H1 (cell line): ENCODE results near the gene PIAS3.

Source experiments
- CTCF ChIP-seq, 3 experiments: IDR thresholded peaks; 1 replicate in 2 of 3; 2 replicates in 1 of 3; pipeline versions ENCODE4 v1.5.1 to v1.6.1; 2011; ENCODE audit warnings: low read length in 3 of 3, mild to moderate bottlenecking in 3 of 3, inconsistent platforms in 2 of 3, low read depth in 1 of 3, moderate library complexity in 1 of 3; ENCODE audit not compliant: insufficient read depth in 1 of 3; ENCODE audit errors: control extremely low read depth in 1 of 3
- HDAC6 ChIP-seq: IDR thresholded peaks from one replicate; pipeline ENCODE4 v1.7.1; 2012; ENCODE audit warnings: low read depth, mild to moderate bottlenecking, inconsistent platforms, low read length, moderate library complexity
- SIX5 ChIP-seq: IDR thresholded peaks from 2 replicates; pipeline ENCODE4 v1.6.1; 2011; ENCODE audit warnings: mild to moderate bottlenecking, low read depth, low read length
- SP1 ChIP-seq: IDR thresholded peaks from 2 replicates; pipeline ENCODE4 v1.6.1; 2011; ENCODE audit warnings: low read depth, low read length
- SRF ChIP-seq: IDR thresholded peaks from 2 replicates; pipeline ENCODE4 v1.6.1; 2011; ENCODE audit warnings: mild to moderate bottlenecking, low read depth, low read length, moderate library complexity
- YY1 ChIP-seq: IDR thresholded peaks from 2 replicates; pipeline ENCODE4 v1.6.1; 2011; ENCODE audit warnings: low read depth, mild to moderate bottlenecking, low read length

GRCh38 chr1:145895471-145895870 lies 36.6 kb upstream of the PIAS3 start:
- TF ChIP-seq CTCF (IDR thresholded peaks at IDR 0.05; ENCODE audit: control extremely low read depth in 1 of 3, insufficient read depth in 1 of 3, low read depth in 1 of 3, low read length in 3 of 3) (no peak), YY1 (no peak), HDAC6 (no peak), SP1 (no peak), SIX5 (no peak), SRF (no peak)
